ENCODE results near the gene FBXW8. TPM values are rescaled to one million over a fixed set of nuclear protein-coding genes. Genes with fewer than 3 reads are reported as not detected.
A peak's percentile ranks its signal among the peaks of the same experiment; 100 is the strongest.

Gene FBXW8
- total RNA-seq, 1 experiment from 2014 or later = 15.3 TPM

DNA sequence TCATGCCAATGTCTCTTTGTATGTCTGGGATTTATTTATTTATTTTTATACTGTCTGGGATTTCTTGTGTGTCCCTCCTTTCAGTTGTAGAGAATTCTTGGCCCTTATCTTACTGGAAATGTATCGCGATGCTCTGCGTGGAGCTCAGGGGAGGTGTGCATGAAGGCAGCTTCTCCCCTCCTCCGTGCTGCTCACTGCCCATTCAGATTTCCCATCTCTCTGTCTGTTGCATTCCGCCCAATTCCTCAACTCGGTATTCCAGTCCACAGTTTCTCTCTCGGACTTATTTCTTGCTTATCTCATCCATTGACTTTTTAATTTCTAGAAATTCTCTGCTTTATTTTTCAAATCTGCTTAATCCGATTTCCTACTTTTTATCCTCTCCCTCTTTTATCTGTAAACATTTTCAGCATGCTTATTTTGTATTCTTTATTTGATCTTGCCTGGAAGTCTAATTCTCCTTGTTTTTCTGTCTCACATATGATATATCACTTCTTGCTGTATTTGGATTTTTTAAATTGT lies 93.2 kb downstream of the FBXW8 start:
- Histone ChIP-seq H3K27ac (ENCODE audit: insufficient read length, low read depth, low read length) (no peak overlapping the region), H3K9ac (ENCODE audit: extremely low read depth, insufficient read length, low read length) (no peak overlapping the region), H3K79me1 (ENCODE audit: insufficient read depth, low read depth, low read length, poor library complexity, severe bottlenecking) (no peaks in the 10 kb centered on the region), H2BK5ac (ENCODE audit: insufficient read length, low read length) (no peak overlapping the region), H3K79me2 (ENCODE audit: insufficient read depth, low read length) (no peaks in the 10 kb centered on the region), H2AK5ac (ENCODE audit: insufficient read length, low read length) (no peak overlapping the region), H3K4me1 (ENCODE audit: insufficient read depth, low read length) (peaks cover 2% of the 10 kb centered on the region; the same call in 1 of the 2 replicates), H2AFZ (ENCODE audit: low read length) (no peak overlapping the region), H3K23ac (ENCODE audit: insufficient read length, low read depth, low read length) (no peak overlapping the region), H2BK20ac (ENCODE audit: low read depth, low read length, poor library complexity, severe bottlenecking) (no peak overlapping the region), H2BK120ac (ENCODE audit: low read depth, low read length, poor library complexity, severe bottlenecking) (no peak overlapping the region), H3K14ac (ENCODE audit: insufficient read depth, low read length) (no peak overlapping the region), H4K20me1 (ENCODE audit: control insufficient read depth, insufficient read depth, insufficient read length) (no peaks in the 10 kb centered on the region), H3K27me3 (ENCODE audit: insufficient read depth, low read length) (no peaks in the 10 kb centered on the region), H4K91ac (ENCODE audit: insufficient read length, low read depth, low read length) (no peak overlapping the region), H3K4ac (ENCODE audit: low read depth, low read length) (no peak overlapping the region), H3K23me2 (ENCODE audit: insufficient read length, low read depth, low read length, poor library complexity, severe bottlenecking) (no peaks in the 10 kb centered on the region), H2BK12ac (ENCODE audit: insufficient read length, low read depth, low read length) (no peak overlapping the region), H3K56ac (ENCODE audit: insufficient read length, low read depth, low read length) (no peak overlapping the region), H2BK15ac (ENCODE audit: low read depth, low read length) (no peak overlapping the region), H3T11ph (ENCODE audit: low read length) (no peak overlapping the region), H3K4me2 (ENCODE audit: insufficient read depth, insufficient read length, low read length) (no peak overlapping the region), H3K18ac (ENCODE audit: insufficient read length, low read depth, low read length) (no peak overlapping the region), H3K9me3 (ENCODE audit: control insufficient read depth, low read depth, low read length) (no peaks in the 10 kb centered on the region), H4K8ac (replicated peaks; ENCODE audit: insufficient read length, low read depth, low read length) (no peak overlapping the region), H4K5ac (ENCODE audit: insufficient read length, low read depth, low read length) (no peak overlapping the region)
- peak overlapping the region in 2 of 3 experiments; percentile 13 to 39; a peak in 4 of 7 replicates for H3K27ac Mint-ChIP-seq
- DNase-seq = no peak
- peaks cover 6 to 19% (median 12%) of the 10 kb centered on the region in 3 experiments for H3K36me3 Mint-ChIP-seq (ENCODE audit: insufficient read depth in 1 of 3, low read depth in 3 of 3)
- H3K9me3 Mint-ChIP-seq = no peaks in the 10 kb centered on the region
- H3K27me3 Mint-ChIP-seq (ENCODE audit: low read depth) = no peaks in the 10 kb centered on the region
- 100% methylated on average over 1 of the region's 8 CpGs for WGBS (ENCODE audit: extremely low coverage, insufficient read length, low lambda C conversion rate)
- H3K4me1 Mint-ChIP-seq = peaks cover 38 to 45% of the 10 kb centered on the region in 2 experiments
- H3K4me3 Mint-ChIP-seq = no peak overlapping the region
- TF ChIP-seq, protein P1, sequence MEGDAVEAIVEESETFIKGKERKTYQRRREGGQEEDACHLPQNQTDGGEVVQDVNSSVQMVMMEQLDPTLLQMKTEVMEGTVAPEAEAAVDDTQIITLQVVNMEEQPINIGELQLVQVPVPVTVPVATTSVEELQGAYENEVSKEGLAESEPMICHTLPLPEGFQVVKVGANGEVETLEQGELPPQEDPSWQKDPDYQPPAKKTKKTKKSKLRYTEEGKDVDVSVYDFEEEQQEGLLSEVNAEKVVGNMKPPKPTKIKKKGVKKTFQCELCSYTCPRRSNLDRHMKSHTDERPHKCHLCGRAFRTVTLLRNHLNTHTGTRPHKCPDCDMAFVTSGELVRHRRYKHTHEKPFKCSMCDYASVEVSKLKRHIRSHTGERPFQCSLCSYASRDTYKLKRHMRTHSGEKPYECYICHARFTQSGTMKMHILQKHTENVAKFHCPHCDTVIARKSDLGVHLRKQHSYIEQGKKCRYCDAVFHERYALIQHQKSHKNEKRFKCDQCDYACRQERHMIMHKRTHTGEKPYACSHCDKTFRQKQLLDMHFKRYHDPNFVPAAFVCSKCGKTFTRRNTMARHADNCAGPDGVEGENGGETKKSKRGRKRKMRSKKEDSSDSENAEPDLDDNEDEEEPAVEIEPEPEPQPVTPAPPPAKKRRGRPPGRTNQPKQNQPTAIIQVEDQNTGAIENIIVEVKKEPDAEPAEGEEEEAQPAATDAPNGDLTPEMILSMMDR (conservative IDR thresholded peaks at IDR 0.05) = no peak
